Measurements from ENCODE around the gene RLN1. TPM values are rescaled to one million over a fixed set of nuclear protein-coding genes. Genes with fewer than 3 reads are reported as not detected.
"Not testable (repeated sequence)": the region's sequence is repeated elsewhere in the genome, so short reads cannot be mapped to it uniquely, and the experiment has no call there.

RLN1 gene
- polyA plus RNA-seq, 1 donor = 0.27 TPM

DNA sequence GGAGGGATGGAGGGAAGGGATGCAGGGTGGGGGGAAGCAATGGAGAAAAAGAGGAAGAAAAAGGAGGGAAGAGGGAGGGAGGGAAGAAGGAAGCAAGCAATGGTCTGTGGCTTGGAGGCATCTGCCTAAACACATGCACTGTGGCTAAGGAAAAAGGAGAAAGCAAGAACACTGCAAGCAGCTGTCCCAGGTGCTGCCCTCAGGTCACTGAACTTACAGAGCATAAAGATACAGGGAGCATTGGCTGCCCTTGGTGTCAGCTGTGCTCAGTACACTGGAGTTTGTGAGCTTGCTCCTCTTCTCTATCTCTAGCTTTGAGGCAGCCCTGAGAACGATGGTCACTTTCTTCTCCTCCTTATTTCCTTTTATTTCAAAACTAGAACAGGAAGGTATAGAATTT, 18.1 kb downstream of the RLN1 start:
- DNase-seq (ENCODE audit: low read depth) = not testable (repeated sequence)

DNA sequence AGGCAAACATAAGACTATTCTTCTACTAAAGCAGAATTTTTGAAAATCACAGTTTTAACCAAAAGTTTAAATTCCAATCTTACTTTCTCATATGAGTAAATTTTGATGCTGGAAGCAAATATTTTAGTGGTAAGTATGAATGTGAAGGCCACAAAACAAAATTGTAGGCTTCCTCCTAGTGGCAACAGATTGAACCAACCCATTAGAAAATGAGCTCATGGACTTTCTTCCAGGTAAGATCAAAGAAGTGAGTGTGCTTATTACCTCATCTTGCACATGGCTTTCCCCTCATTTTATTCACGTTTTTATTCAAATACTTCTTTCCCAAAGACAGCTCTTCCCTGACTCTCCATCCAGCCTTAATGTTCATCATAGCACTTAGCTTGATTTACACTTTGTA, 18.6 kb downstream of the RLN1 start:
- DNase-seq (ENCODE audit: low read depth) = no peak

DNA sequence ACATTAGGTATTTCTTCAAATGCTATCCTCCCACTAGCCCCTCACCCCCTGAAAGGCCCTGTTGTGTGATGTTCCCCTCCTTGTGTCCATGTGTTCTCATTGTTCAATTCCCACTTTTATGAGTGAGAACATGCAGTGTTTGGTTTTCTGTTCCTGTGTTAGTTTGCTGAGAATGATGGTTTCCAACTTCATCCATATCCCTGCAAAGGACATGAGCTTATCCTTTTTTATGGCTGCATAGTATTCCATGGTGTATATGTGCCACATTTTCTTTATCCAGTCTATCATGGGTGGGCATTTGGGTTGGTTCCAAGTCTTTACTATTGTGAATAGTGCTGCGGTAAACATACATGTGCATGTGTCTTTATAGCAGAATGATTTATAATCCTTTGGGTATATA, 23.3 kb downstream of the RLN1 start:
- DNase-seq (ENCODE audit: low read depth) = not testable (repeated sequence)

DNA sequence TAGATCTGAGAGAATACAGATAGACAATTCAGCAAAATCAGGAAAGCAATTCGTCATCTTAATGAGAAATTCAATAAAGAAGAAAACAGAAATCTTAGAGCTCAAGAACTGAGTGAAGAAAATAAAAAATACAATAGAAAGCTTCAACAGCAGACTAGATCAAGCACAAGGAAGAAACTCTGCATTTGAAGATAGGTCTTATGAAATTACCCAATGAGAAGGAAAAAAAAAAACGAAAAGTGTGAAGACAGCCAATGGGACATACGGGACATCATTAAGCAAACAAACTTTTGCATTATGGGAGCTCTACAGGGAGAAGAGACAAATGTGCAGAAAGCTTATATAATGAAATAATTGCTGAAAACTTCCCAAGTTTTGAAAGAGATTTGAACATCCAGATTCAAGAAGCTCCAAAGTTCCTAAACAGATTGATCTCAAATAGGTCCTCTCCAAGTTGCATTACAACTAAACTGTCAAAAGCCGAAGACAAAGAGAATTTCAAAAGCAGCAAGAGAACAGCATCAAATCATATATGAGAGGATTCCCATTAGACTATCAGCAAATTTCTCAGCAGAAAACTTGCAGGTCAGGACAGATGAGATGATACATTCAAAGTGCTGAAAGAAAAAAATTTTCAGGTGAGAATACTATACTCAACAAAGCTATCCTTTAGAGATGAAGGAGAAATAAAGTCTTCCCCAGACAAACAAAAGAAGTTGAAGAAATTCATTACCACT, 24.3 kb downstream of the RLN1 start:
- no peak for DNase-seq (ENCODE audit: low read depth)

DNA sequence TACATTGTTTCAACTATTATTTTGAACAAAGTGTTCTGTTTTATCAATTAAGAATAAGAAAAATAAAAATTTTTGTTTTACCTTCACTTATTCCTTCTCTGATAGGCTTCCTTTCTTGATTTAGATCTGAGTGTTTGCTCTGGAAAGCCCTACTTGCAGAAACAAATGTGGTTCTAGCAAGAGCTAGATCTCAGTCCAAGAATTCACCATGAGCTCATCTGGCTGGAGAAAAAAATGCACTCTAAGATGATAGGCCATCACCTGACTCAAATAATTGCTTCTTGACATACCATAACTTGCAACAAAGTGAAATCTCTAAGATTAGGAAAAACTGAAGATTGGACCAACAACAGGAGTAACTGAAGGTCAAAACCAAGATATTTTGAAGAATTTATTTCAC, 28.8 kb downstream of the RLN1 start:
- DNase-seq (ENCODE audit: low read depth) = no peak

DNA sequence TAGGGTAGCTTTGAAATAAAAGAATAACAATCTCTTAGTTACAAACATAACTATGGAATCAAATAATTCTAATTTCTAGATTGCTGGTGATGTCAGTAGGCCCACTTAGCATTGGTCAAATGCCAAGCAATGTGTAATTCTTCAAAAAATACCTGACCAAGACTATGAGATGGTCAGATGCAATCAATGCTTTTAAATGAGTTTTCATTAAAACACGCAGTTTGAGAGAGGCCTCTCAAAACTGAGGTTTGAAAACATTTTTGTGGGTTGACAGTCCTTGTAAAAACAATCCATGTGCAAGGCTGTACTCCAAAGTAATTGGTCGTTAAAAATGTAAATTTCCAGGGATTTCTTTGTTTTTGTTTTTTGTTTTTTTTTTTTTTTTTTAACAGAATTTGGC, 33.9 kb downstream of the RLN1 start:
- no peak for DNase-seq (ENCODE audit: low read depth)

DNA sequence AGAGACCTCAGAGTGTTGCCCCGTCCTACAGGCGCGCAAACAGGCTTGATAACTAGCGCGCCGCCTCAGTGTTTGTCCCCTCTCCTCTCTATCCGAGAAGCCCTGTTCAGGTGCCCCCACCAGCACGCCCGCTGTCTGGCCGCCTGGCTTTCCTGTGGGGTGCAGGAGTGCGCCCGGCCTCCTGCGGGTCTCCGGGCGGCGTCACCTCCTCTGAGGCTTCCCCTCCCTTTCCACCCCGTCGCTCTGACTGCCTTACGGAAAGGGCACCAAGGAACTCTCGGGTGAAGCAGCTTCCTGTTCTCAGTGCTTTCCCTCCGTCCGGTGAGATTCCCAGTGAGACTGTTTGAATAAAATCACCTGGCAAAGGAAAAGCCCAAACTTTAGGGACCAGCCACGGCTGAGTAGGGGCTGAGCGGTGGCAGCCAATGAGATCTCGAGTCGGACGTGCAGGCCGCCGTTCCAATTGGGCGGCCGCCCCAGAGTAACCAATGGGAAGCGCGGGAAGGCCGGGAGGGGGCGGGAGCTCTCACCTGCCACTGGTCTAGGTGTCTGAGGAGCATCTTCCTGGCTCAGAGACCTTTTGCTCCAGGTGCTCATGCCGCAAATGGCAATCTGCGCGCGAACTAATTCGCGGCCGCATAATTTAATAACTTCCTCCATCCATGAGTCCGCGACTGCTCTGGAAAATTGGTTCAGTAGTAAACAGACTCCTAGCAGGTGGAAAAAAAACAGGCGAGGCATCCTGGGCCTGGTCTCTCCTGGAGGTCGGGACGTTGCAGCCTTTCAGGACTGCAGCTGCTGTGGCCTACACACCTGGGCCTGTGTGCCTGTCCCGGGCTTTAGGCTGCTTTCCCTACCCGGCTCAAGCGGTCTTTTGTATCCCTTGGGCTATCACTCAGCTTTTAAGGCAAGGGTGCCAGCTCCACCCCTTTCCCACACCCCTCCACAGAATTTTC, 35.6 kb downstream of the RLN1 start, which contains the start of gene RLN2:
TSS of gene RLN2 (minus strand) at position 877 of the 956 bp plus-strand sequence. CDS start at position 741, 136 bp downstream.
- DNase-seq (ENCODE audit: low read depth) = not testable (repeated sequence)

DNA sequence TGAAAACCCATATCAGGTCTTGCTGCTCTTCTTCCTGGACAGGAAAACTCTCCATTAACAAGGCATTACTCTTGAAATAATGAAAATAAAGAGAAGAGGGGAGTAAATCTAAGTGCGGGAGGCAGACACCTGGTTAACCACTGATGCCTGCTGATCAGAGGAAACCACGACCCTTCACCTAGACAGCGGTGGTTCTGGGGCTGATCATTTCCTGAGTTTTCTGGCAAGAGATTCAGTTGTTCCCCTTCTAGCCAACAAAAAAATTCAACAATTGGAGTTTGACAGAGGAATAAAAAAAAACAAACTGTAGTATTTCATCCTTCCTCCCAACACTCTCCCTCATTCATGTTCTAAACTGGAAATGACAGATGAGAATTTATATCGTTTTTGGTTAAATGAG, 38.1 kb downstream of the RLN1 start:
- no peak for DNase-seq (ENCODE audit: low read depth)

DNA sequence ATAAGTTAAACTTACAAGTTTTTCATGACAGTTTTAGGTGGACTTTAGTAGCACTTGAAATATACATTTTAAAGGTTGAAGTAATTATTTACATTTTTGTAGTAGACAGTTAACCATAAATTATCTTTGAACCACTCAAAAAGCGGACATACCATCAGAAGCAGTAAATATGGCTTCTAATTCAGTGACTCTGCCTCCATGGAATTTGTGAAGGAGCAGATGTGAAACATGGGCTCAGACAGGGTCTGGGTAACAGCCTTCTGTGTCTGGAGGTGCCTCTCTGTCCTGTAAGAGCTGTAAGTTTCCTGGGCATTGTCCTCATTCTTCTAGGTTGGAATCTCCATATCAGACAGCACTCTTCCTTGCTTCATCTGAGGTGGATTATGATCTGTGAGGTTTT, 47.5 kb downstream of the RLN1 start:
- no peak for DNase-seq (ENCODE audit: low read depth)

DNA sequence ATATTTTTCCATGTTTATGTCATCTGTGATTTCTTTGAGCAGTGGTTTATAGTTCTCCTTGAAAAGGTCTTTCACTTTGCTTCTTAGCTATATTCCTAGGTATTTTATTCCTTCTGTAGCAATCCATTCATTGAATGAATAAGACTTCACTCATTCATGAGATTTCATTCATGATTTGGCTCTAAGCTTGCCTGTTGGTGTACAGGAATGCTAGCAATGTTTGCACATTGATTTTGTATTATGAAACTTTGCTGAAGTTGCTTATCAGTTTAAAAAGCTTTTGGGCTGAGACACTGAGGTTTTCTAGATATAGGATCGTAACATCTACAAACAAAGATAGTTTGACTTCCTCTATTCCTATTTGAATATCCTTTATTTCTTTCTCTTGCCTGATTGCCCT, 51.1 kb downstream of the RLN1 start:
- DNase-seq (ENCODE audit: low read depth) = no peak

DNA sequence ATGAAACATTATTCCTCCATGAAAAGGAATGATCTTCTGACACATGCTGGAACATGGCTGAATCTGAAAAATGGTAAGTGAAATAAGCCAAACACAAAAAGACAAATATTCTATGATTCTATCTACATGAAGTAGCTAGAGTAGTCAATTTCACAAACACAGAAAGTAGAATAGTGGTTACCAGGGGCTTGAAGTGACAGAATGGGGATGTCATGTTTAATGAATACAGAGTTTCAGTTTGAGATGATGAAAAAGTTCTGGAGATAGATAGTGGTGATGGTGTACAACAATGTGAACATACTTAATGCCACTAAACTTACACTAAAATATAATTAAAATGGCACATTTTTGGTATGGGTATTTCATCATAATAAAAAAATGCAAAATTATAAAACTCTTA, 53.4 kb downstream of the RLN1 start:
- DNase-seq (ENCODE audit: low read depth) = no peak

Other genes with a start within 250 kb of the RLN1 start
- gene INSL6, start 154.2 kb downstream of the RLN1 start, polyA plus RNA-seq (ENCODE audit: insufficient read length) = 0.63 TPM
- not detected for gene INSL4, start 108.5 kb downstream of the RLN1 start, polyA plus RNA-seq (ENCODE audit: insufficient read length)
- 0.63 TPM for gene RLN2, start 35.2 kb downstream of the RLN1 start, polyA plus RNA-seq (ENCODE audit: insufficient read length)
- 28.5 TPM for gene PLGRKT, start 98.0 kb upstream of the RLN1 start, polyA plus RNA-seq (ENCODE audit: insufficient read length)
- gene CD274, start 110.7 kb upstream of the RLN1 start, polyA plus RNA-seq (ENCODE audit: insufficient read length) = 1.2 TPM
- gene PDCD1LG2, start 170.7 kb upstream of the RLN1 start, polyA plus RNA-seq (ENCODE audit: insufficient read length) = 2.8 TPM

Measured in forelimb muscle (tissue), 1 donor.